Neural cell (in vitro differentiated cells): Measurements from ENCODE around the gene PPP1CA. TPM values are rescaled to one million over a fixed set of nuclear protein-coding genes. Genes with fewer than 3 reads are reported as not detected.

ENCODE experiments used
- H2AFZ ChIP-seq: fragments of 200-600, 300-800 bp; sonication (generic), shearing (Covaris generic); 2 replicates; pipeline ENCODE4 v1.6.0; 2014; ENCODE audit warnings: low read depth, mild to moderate bottlenecking, antibody characterized with exemption, low read length, moderate library complexity
- H3F3A ChIP-seq: fragments of 200-600 bp; shearing (Covaris generic); 2 replicates; pipeline ENCODE4 v1.6.1; 2016; ENCODE audit warnings: mild to moderate bottlenecking, moderate library complexity, mixed read lengths, antibody characterized with exemption, low read length; ENCODE audit not compliant: insufficient read depth, poor library complexity, severe bottlenecking
- H3K27ac ChIP-seq: fragments of 200-600, 300-800 bp; sonication (generic), shearing (Covaris generic); 2 replicates; pipeline ENCODE4 v1.5.1; 2014; ENCODE audit warnings: mild to moderate bottlenecking, low read length, moderate library complexity
- H3K27me3 ChIP-seq: fragments of 300-800, 200-600 bp; sonication (generic), shearing (Covaris generic); 2 replicates; pipeline ENCODE4 v1.6.0; 2014; ENCODE audit warnings: mild to moderate bottlenecking, low read depth, low read length, moderate library complexity; ENCODE audit not compliant: insufficient read depth
- H3K36me3 ChIP-seq: fragments of 300-800, 200-600 bp; sonication (generic), shearing (Covaris generic); 2 replicates; pipeline ENCODE4 v1.5.1; 2014; ENCODE audit warnings: mild to moderate bottlenecking, antibody characterized with exemption, low read length, moderate library complexity; ENCODE audit not compliant: insufficient read depth
- H3K4me2 ChIP-seq: fragments of 300-800, 200-600 bp; sonication (generic), shearing (Covaris generic); 2 replicates; pipeline ENCODE4 v1.6.0; 2014; ENCODE audit warnings: mild to moderate bottlenecking, low read length
- H3K4me3 ChIP-seq: fragments of 300-800, 200-600 bp; sonication (generic), shearing (Covaris generic); 2 replicates; pipeline ENCODE4 v1.5.1; 2014; ENCODE audit warnings: mild to moderate bottlenecking, low read length, moderate library complexity
- H3K79me2 ChIP-seq: fragments of 200-600 bp; shearing (Covaris generic); replicated peaks from 2 replicates; pipeline ENCODE4 v1.6.0; 2014; ENCODE audit warnings: mild to moderate bottlenecking, low read length, moderate library complexity; ENCODE audit not compliant: insufficient read depth
- H3K9ac ChIP-seq: fragments of 300-800, 200-600 bp; sonication (generic), shearing (Covaris generic); 2 replicates; pipeline ENCODE4 v1.6.1; 2016; ENCODE audit warnings: mild to moderate bottlenecking, low read length, mixed read lengths
- H3K9me2 ChIP-seq: fragments of 200-600 bp; shearing (Covaris generic); 2 replicates; pipeline ENCODE4 v1.6.1; 2016; ENCODE audit warnings: mild to moderate bottlenecking, low read length, mixed read lengths; ENCODE audit not compliant: insufficient read depth
- H3K9me3 ChIP-seq: fragments of 200-600, 300-800 bp; sonication (generic), shearing (Covaris generic); 2 replicates; pipeline ENCODE4 v1.6.1; 2016; ENCODE audit warnings: mild to moderate bottlenecking, mixed run types, low read length, moderate library complexity, mixed read lengths
- H4K20me1 ChIP-seq: fragments of 200-600 bp; shearing (Covaris generic); 2 replicates; pipeline ENCODE4 v1.6.1; 2016; ENCODE audit warnings: mild to moderate bottlenecking, mixed run types; ENCODE audit not compliant: insufficient read depth
- CTCF ChIP-seq: fragments of 450-650 bp; IDR thresholded peaks from 2 replicates; pipeline ENCODE4 v1.5.1; 2014; ENCODE audit warnings: antibody characterized with exemption, mild to moderate bottlenecking, moderate library complexity; ENCODE audit not compliant: poor library complexity, severe bottlenecking
- EP300 ChIP-seq: fragments of 450-650 bp; conservative IDR thresholded peaks from 2 replicates; pipeline ENCODE4 v1.6.1; 2014; ENCODE audit warnings: antibody characterized with exemption, mild to moderate bottlenecking, moderate library complexity; ENCODE audit not compliant: poor library complexity, severe bottlenecking
- EZH2 ChIP-seq: fragments of 200-600, 300-800 bp; shearing (Covaris generic), sonication (generic); IDR thresholded peaks from 2 replicates; pipeline ENCODE4 v1.6.1; 2014; ENCODE audit warnings: antibody characterized with exemption, low read length, borderline replicate concordance, mild to moderate bottlenecking; ENCODE audit not compliant: insufficient read depth, poor library complexity, severe bottlenecking
- MXI1 ChIP-seq: fragments of 450-650 bp; conservative IDR thresholded peaks from 2 replicates; pipeline ENCODE4 v1.6.1; 2014; ENCODE audit warnings: antibody characterized with exemption, mild to moderate bottlenecking; ENCODE audit not compliant: poor library complexity, severe bottlenecking
- POLR2AphosphoS5 ChIP-seq: IDR thresholded peaks from 2 replicates; pipeline ENCODE4 v1.6.1; 2012
- RAD21 ChIP-seq: fragments of 450-650 bp; conservative IDR thresholded peaks from 2 replicates; pipeline ENCODE4 v1.6.1; 2014; ENCODE audit warnings: antibody characterized with exemption, mild to moderate bottlenecking, moderate library complexity
- SMC3 ChIP-seq: fragments of 450-650 bp; conservative IDR thresholded peaks from 2 replicates; pipeline ENCODE4 v1.6.1; 2014; ENCODE audit warnings: antibody characterized with exemption, mild to moderate bottlenecking, moderate library complexity; ENCODE audit not compliant: poor library complexity
- TAF1 ChIP-seq: IDR thresholded peaks from 2 replicates; pipeline ENCODE4 v1.6.1; 2012; ENCODE audit warnings: low read depth
- polyA plus RNA-seq: library from polyadenylated mRNA; depleted of rRNA; stranded (reverse); fragments of >200 nt; gene quantifications from 2 replicates; pipeline ENCODE4 v1.2.3, GENCODE V29; 2014
- TF ChIP-seq, protein P1 (sequence below): IDR thresholded peaks from 2 replicates; pipeline ENCODE4 v1.6.1; 2012; ENCODE audit warnings: borderline replicate concordance

Gene PPP1CA
- polyA plus RNA-seq, 1 donor from 2014 or later, result 106 TPM

GRCh38 chr11:67369801-67370284, 31.8 kb downstream of the PPP1CA start:
- no peaks in the 10 kb centered on the region for H3K9me2 ChIP-seq
- no peak overlapping the region for H3K9ac ChIP-seq
- H3K27me3 ChIP-seq, result peaks cover 28% of the 10 kb centered on the region
- H3K79me2 ChIP-seq, result no peaks in the 10 kb centered on the region
- no peak overlapping the region for H3K27ac ChIP-seq
- no peaks in the 10 kb centered on the region for H3K9me3 ChIP-seq
- H3K4me2 ChIP-seq, result no peak overlapping the region
- H3F3A ChIP-seq, result no peaks in the 10 kb centered on the region
- no peaks in the 10 kb centered on the region for H3K36me3 ChIP-seq
- no peak overlapping the region for H2AFZ ChIP-seq
- TF ChIP-seq SMC3, result no peak
- TF ChIP-seq, protein P1, sequence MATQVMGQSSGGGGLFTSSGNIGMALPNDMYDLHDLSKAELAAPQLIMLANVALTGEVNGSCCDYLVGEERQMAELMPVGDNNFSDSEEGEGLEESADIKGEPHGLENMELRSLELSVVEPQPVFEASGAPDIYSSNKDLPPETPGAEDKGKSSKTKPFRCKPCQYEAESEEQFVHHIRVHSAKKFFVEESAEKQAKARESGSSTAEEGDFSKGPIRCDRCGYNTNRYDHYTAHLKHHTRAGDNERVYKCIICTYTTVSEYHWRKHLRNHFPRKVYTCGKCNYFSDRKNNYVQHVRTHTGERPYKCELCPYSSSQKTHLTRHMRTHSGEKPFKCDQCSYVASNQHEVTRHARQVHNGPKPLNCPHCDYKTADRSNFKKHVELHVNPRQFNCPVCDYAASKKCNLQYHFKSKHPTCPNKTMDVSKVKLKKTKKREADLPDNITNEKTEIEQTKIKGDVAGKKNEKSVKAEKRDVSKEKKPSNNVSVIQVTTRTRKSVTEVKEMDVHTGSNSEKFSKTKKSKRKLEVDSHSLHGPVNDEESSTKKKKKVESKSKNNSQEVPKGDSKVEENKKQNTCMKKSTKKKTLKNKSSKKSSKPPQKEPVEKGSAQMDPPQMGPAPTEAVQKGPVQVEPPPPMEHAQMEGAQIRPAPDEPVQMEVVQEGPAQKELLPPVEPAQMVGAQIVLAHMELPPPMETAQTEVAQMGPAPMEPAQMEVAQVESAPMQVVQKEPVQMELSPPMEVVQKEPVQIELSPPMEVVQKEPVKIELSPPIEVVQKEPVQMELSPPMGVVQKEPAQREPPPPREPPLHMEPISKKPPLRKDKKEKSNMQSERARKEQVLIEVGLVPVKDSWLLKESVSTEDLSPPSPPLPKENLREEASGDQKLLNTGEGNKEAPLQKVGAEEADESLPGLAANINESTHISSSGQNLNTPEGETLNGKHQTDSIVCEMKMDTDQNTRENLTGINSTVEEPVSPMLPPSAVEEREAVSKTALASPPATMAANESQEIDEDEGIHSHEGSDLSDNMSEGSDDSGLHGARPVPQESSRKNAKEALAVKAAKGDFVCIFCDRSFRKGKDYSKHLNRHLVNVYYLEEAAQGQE, result no peak
- no peak for TF ChIP-seq EZH2
- no peak for TF ChIP-seq EP300
- TF ChIP-seq TAF1, result no peak
- no peak for TF ChIP-seq RAD21
- no peak for TF ChIP-seq CTCF
- no peak for TF ChIP-seq POLR2AphosphoS5
- H4K20me1 ChIP-seq, result no peaks in the 10 kb centered on the region
- no peak overlapping the region for H3K4me3 ChIP-seq

DNA sequence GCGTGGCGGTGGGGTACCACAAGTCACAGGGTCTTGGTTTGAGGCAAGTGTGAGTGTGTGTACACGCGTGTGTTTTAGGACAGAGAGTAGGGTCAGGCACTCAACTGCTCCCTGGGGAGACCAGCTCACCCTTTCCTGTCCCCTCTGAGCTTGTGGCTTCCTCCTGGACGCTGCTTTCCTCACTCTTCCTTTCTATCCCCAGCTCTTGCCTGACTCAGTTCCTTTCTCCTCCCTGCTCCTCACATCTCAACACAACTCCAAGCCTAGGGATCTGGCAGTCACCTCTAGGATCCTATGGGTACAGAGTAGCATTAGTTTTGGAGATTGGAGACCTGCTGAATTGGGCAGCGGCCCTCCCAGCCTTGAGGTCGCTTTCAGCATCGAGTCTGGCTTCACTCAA, 32.4 kb downstream of the PPP1CA start:
- H3K79me2 ChIP-seq, result no peaks in the 10 kb centered on the region
- no peak overlapping the region for H3K4me2 ChIP-seq
- H2AFZ ChIP-seq, result no peak overlapping the region
- no peak overlapping the region for H3K27ac ChIP-seq
- no peaks in the 10 kb centered on the region for H4K20me1 ChIP-seq
- H3K4me3 ChIP-seq, result no peak overlapping the region
- no peak overlapping the region for H3K9ac ChIP-seq
- TF ChIP-seq, protein P1, result no peak
- TF ChIP-seq CTCF, result no peak
- no peak for TF ChIP-seq MXI1
- no peak for TF ChIP-seq EZH2
- no peak for TF ChIP-seq RAD21
- TF ChIP-seq TAF1, result no peak
- no peak for TF ChIP-seq POLR2AphosphoS5
- TF ChIP-seq EP300, result no peak
- no peak for TF ChIP-seq SMC3
- H3K36me3 ChIP-seq, result no peaks in the 10 kb centered on the region
- H3F3A ChIP-seq, result no peaks in the 10 kb centered on the region
- H3K27me3 ChIP-seq, result peaks cover 22% of the 10 kb centered on the region
- H3K9me2 ChIP-seq, result no peaks in the 10 kb centered on the region
- H3K9me3 ChIP-seq, result no peaks in the 10 kb centered on the region
